CD4-positive, CD25-positive, alpha-beta regulatory T cell (primary cell): Measurements from ENCODE around the gene GLCE. TPM values are rescaled to one million over a fixed set of nuclear protein-coding genes. Genes with fewer than 3 reads are reported as not detected.

Experiments
- ATAC-seq, 2 donors: fragments of 150-1000 bp; cut with Tn5 transposase; one replicate each; pipeline ENCODE4 v1.10.0; 2021; ENCODE audit warnings: low read depth in 2 of 2, moderate number of reproducible peaks in 2 of 2, moderate library complexity in 1 of 2
- DNase-seq, 3 donors: peaks; one replicate each; pipeline versions ENCODE4 v3.0.0 to v3.0.0-alpha.2; 2012 to 2022; ENCODE audit warnings: mixed read lengths in 1 of 3
- H3K27ac ChIP-seq: one replicate; pipeline ENCODE4 v1.7.0; 2013; ENCODE audit warnings: mild to moderate bottlenecking, low read length; ENCODE audit not compliant: insufficient read depth, poor library complexity, severe bottlenecking
- H3K27me3 ChIP-seq: one replicate; pipeline ENCODE4 v1.7.0; 2013; ENCODE audit warnings: low read length; ENCODE audit not compliant: control insufficient read depth, insufficient read depth
- H3K36me3 ChIP-seq: one replicate; pipeline ENCODE4 v1.7.0; 2013; ENCODE audit warnings: mild to moderate bottlenecking, low read length, moderate library complexity; ENCODE audit not compliant: control insufficient read depth, insufficient read depth
- H3K4me1 ChIP-seq: 2 replicates; pipeline ENCODE4 v1.7.0; 2013; ENCODE audit warnings: mild to moderate bottlenecking, low read length; ENCODE audit not compliant: insufficient read depth, control insufficient read depth, poor library complexity, severe bottlenecking
- H3K4me3 ChIP-seq: one replicate; pipeline ENCODE4 v1.7.0; 2013; ENCODE audit warnings: low read depth, mild to moderate bottlenecking, low read length, moderate library complexity
- H3K9me3 ChIP-seq, 2 experiments: 1 replicate in 1 of 2; 2 replicates in 1 of 2; pipeline ENCODE4 v1.7.0; 2013; ENCODE audit warnings: low read length in 2 of 2, mild to moderate bottlenecking in 1 of 2, moderate library complexity in 1 of 2; ENCODE audit not compliant: control insufficient read depth in 2 of 2
- H3K27ac Mint-ChIP-seq, 3 donors: one replicate each; pipeline ENCODE4 v1.8.0; 2020 to 2022; ENCODE audit warnings: mild to moderate bottlenecking in 3 of 3, mixed read lengths in 3 of 3, moderate library complexity in 2 of 3
- H3K27me3 Mint-ChIP-seq: one replicate; pipeline ENCODE4 v1.8.0; 2022; ENCODE audit warnings: mild to moderate bottlenecking, mixed read lengths
- H3K36me3 Mint-ChIP-seq: one replicate; pipeline ENCODE4 v1.8.0; 2020; ENCODE audit warnings: mixed read lengths
- H3K4me1 Mint-ChIP-seq, 4 donors: one replicate each; pipeline ENCODE4 v1.8.0; 2020 to 2022; ENCODE audit warnings: mixed read lengths in 4 of 4, mild to moderate bottlenecking in 1 of 4
- H3K4me3 Mint-ChIP-seq, 4 donors: one replicate each; pipeline ENCODE4 v1.8.0; 2020 to 2022; ENCODE audit warnings: mild to moderate bottlenecking in 4 of 4, mixed read lengths in 4 of 4, moderate library complexity in 3 of 4
- H3K9me3 Mint-ChIP-seq, 7 donors: one replicate each; pipeline ENCODE4 v1.8.0; 2020 to 2022; ENCODE audit warnings: mixed read lengths in 7 of 7, mild to moderate bottlenecking in 3 of 7, moderate library complexity in 2 of 7
- polyA plus RNA-seq, 4 donors: library from polyadenylated mRNA; unstranded; fragments of 300-500 nt; fragmentation: Illumina TruSeq; gene quantifications; one replicate each; pipeline ENCODE4 v1.2.3, GENCODE V29; 2021
- total RNA-seq: library from RNA; stranded (reverse); gene quantifications from one replicate; pipeline ENCODE4 v1.2.3, GENCODE V29; 2022

Gene GLCE
- total and polyA plus RNA-seq, 5 donors from 2014 or later: 12.7 to 23.4 (median 17.3) TPM

DNA sequence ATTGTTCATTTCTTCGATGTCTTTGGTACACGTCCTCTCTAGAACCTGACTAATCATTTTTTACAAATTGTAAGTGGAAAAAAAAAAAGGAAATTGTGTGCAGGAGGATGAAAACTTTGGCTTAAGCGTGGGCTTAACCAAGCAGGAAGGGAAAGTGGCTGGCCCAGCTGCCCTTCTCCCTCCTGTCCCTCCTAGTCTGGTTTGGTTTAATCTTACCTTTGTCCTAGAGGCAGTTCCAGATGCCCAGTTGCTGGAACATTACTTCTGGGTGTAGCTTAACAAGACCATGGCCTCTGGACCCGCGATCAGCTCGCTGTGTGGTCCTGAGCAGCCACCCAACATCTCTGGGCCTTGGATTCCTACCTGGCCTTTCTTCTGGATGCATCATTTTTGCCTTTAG lies 153.7 kb downstream of the GLCE start:
- H3K36me3 ChIP-seq: no peaks in the 10 kb centered on the region
- Mint-ChIP-seq H3K9me3 (peaks cover 0 to 1% (median 0%) of the 10 kb centered on the region in 7 donors), H3K27me3 (peaks cover 15% of the 10 kb centered on the region), H3K27ac (peak overlapping the region in 1 of 3 donors; percentile 45), H3K4me3 (no peak overlapping the region), H3K36me3 (peaks cover 3% of the 10 kb centered on the region), H3K4me1 (peaks cover 0 to 2% (median 0%) of the 10 kb centered on the region in 4 donors)
- no peak overlapping the region for H3K4me3 ChIP-seq
- no peaks in the 10 kb centered on the region for H3K9me3 ChIP-seq
- ATAC-seq (no peak), DNase-seq (no peak)
- no peak overlapping the region for H3K27ac ChIP-seq
- no peaks in the 10 kb centered on the region for H3K27me3 ChIP-seq
- H3K4me1 ChIP-seq: no peaks in the 10 kb centered on the region

DNA sequence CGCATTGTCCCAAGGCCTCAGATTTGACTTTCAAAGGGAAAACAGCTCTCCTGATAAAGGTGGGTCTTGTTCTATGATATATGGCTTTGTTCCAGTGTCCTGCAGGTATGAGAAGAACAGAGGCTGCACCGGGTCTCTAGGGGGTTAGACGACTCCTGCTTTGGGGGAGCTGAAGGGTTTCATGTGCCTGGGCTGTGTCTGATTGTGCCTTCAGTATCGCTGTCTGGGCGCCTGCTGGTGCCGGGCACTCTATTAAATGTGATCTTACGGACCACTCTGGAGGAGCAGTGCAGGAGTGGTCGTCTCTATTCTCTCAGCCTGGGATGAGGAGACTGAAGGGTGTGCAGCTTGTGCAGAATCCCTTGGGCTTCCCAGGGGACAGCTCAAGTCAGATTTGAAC lies 154.3 kb downstream of the GLCE start:
- Mint-ChIP-seq H3K4me3 (no peak overlapping the region), H3K4me1 (peaks cover 0 to 2% (median 0%) of the 10 kb centered on the region in 4 donors), H3K27me3 (peaks cover 16% of the 10 kb centered on the region), H3K36me3 (peaks cover 3% of the 10 kb centered on the region), H3K27ac (no peak overlapping the region), H3K9me3 (peaks cover 0 to 1% (median 0%) of the 10 kb centered on the region in 7 donors)
- Histone ChIP-seq H3K4me1 (no peaks in the 10 kb centered on the region), H3K36me3 (no peaks in the 10 kb centered on the region), H3K27me3 (no peaks in the 10 kb centered on the region), H3K27ac (no peak overlapping the region), H3K4me3 (no peak overlapping the region), H3K9me3 (no peaks in the 10 kb centered on the region)
- ATAC-seq: no peak
- DNase-seq: no peak

DNA sequence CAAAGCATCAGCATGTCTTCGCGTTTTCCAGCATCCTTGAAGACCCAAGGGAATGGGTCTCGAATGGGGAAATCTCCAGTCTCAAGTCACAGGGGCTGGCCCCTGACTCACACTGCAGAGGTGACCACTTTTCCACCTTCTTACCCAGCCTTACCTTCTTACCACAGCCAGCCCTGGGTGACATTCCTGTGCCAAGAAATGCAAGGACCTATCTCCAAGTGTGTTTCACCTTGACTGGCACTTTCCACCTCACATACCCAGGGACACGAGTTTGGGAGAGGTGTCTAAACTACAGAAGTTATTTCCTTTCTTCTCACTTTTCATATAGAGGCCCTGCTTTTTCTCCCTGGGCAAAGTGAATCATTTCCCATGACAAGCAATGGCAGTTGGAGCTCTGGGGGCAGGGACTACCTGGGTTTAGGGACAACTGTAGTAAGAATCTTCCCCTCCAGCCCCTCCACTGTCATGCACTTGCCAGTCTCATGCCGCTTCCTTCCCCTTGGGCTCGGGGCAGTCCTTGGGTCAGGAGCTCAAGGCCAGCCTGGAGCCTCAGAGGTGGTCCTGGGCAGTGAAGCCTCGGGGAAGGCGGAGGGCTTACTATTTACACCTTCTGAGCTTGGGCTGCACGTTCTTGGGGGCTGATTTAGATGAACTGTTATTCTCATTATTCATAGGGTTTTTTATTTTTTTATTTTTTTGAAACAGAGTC lies 155.1 kb downstream of the GLCE start:
- Histone ChIP-seq H3K27me3 (no peaks in the 10 kb centered on the region), H3K36me3 (no peaks in the 10 kb centered on the region), H3K4me3 (no peak overlapping the region), H3K9me3 (no peaks in the 10 kb centered on the region), H3K27ac (no peak overlapping the region), H3K4me1 (no peaks in the 10 kb centered on the region)
- Mint-ChIP-seq H3K27me3 (peaks cover 19% of the 10 kb centered on the region), H3K4me3 (no peak overlapping the region), H3K36me3 (peaks cover 3% of the 10 kb centered on the region), H3K9me3 (peaks cover 0 to 1% (median 0%) of the 10 kb centered on the region in 7 donors), H3K4me1 (peaks cover 0 to 2% (median 0%) of the 10 kb centered on the region in 4 donors), H3K27ac (no peak overlapping the region)
- no peak for ATAC-seq
- DNase-seq: no peak

DNA sequence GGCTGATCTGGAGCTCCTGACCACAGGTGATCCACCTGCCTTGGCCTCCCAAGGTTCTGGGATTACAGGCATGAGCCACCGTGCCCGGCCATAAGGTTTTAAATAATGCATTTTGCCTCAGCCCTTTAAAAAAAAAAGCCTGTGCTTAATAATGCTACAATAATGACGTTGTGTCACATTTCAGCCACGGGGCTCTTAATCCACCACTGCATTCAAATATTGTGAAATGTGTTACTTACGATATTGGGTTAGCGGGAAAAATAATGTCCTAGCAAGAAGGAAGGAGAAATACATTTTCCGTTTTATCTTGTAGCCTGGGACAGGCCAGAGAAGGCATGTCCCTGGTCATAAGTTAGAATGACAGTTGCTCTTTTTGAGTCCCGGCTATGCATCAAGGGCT lies 155.9 kb downstream of the GLCE start:
- ATAC-seq (no peak), DNase-seq (no peak)
- Mint-ChIP-seq H3K4me1 (no peaks in the 10 kb centered on the region), H3K27ac (no peak overlapping the region), H3K9me3 (peaks cover 0 to 1% (median 0%) of the 10 kb centered on the region in 7 donors), H3K36me3 (peaks cover 3% of the 10 kb centered on the region), H3K27me3 (peaks cover 19% of the 10 kb centered on the region), H3K4me3 (no peak overlapping the region)
- Histone ChIP-seq H3K36me3 (no peaks in the 10 kb centered on the region), H3K27ac (no peak overlapping the region), H3K4me1 (no peaks in the 10 kb centered on the region), H3K27me3 (no peaks in the 10 kb centered on the region), H3K9me3 (no peaks in the 10 kb centered on the region), H3K4me3 (no peak overlapping the region)

DNA sequence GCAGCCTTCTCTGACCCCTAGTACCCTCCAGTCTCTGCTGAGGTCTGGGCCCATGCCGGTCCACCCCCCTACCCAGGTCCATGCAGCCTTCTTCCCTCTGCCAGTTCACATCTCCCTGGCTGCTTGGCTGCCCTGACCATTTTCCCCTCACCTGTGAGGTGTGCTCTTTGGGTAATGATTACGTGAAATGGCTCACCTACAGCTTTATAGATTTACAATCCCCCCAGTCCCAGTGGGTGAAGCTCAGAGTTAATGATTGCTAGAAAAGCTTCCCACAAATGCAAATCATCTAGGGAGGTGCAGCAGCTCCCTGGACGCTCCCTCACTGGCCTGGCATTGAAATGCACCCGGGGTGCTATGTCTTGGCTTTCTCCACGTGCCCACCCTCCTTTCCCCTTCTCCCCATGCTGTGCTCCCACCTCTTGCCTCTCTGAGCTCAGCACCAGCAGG lies 157.0 kb downstream of the GLCE start:
- Mint-ChIP-seq H3K4me1 (no peaks in the 10 kb centered on the region), H3K4me3 (no peak overlapping the region), H3K36me3 (peaks cover 3% of the 10 kb centered on the region), H3K27ac (no peak overlapping the region), H3K27me3 (peaks cover 19% of the 10 kb centered on the region), H3K9me3 (peaks cover 0 to 1% (median 0%) of the 10 kb centered on the region in 7 donors)
- Histone ChIP-seq H3K4me1 (no peaks in the 10 kb centered on the region), H3K27me3 (no peaks in the 10 kb centered on the region), H3K27ac (no peak overlapping the region), H3K9me3 (no peaks in the 10 kb centered on the region), H3K4me3 (no peak overlapping the region), H3K36me3 (no peaks in the 10 kb centered on the region)
- DNase-seq (no peak), ATAC-seq (no peak)

DNA sequence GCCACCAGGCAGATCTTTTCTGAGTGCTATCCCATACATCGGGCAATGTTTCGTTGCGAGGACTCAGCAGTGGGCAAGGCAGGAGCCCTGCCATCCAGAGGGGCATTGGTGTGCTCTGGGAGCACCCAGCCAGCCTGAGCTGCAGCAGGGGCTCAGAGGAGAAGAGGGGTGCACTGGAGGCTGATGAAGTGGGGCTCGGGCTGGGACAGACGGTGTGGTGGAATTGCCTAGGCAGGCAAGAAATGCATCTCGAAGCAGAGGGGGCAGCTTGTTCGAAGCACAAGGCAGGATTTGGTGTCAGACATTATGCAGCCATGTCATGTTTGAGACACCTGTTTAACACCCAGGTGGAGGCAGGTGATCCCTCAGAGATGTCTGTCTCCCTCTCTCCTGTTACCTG lies 157.6 kb downstream of the GLCE start:
- H3K4me3 Mint-ChIP-seq: no peak overlapping the region
- H3K9me3 ChIP-seq: no peaks in the 10 kb centered on the region
- ATAC-seq (no peak), DNase-seq (no peak)
- no peak overlapping the region for H3K27ac ChIP-seq
- no peak overlapping the region for H3K4me3 ChIP-seq
- peaks cover 0 to 1% (median 0%) of the 10 kb centered on the region in 7 donors for H3K9me3 Mint-ChIP-seq
- no peaks in the 10 kb centered on the region for H3K27me3 ChIP-seq
- H3K4me1 ChIP-seq: no peaks in the 10 kb centered on the region
- peaks cover 3% of the 10 kb centered on the region for H3K36me3 Mint-ChIP-seq
- peaks cover 19% of the 10 kb centered on the region for H3K27me3 Mint-ChIP-seq
- H3K36me3 ChIP-seq: no peaks in the 10 kb centered on the region
- no peak overlapping the region for H3K27ac Mint-ChIP-seq
- H3K4me1 Mint-ChIP-seq: no peaks in the 10 kb centered on the region

DNA sequence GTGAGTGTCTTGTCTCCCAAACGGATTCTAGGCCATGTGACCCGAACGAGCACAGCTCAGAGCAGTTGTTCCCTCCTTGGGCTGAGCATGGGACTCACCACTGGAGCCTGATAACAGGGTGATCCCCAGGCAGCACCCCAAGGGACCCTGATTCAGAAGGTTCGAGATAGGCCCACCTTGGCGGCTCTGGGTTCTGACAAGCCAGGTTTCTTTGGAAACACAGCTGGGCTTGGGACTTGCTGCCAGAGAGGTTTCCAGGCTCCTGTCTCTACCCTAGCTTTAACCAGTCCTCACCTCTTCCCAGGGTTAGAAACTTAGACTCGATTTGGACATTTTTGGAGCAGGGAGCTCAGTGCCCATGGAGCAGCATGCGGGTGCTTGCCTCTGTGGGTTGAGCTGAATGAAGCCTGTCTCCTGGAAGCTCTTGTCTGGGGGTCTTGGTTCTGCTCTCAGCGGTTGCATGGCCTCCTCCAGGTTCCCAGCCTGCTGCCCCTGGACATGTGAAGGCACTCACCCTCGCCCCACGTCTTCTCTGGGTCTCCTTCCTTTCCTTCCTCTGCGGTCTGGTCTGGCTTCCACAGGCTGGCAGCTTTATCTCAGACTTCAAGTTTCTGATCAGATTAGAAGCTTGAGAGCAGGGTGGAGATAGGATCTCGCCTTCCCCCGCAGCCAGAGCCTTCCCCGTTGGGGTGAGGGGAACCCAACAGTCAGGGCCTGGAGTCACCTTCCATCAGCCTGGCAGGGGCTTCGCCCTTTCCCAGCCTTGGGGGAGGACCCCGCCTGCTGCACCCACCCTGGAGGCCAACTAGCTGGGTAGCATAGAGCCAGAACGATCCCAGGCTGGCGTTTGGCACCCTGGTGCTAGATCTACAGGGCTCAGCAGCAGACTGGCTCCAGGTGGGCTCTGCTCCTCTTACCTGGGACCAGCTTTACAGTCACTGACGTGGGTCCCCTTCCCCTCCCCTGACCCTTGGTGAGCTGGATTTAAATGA lies 159.2 kb downstream of the GLCE start:
- H3K4me1 Mint-ChIP-seq: no peaks in the 10 kb centered on the region
- no peak overlapping the region for H3K4me3 ChIP-seq
- DNase-seq: no peak
- H3K36me3 Mint-ChIP-seq: peaks cover 3% of the 10 kb centered on the region
- H3K27me3 Mint-ChIP-seq: peaks cover 16% of the 10 kb centered on the region
- H3K4me1 ChIP-seq: no peaks in the 10 kb centered on the region
- H3K27ac Mint-ChIP-seq: no peak overlapping the region
- no peaks in the 10 kb centered on the region for H3K9me3 ChIP-seq
- H3K27ac ChIP-seq: no peak overlapping the region
- no peak for ATAC-seq
- no peak overlapping the region for H3K4me3 Mint-ChIP-seq
- H3K36me3 ChIP-seq: no peaks in the 10 kb centered on the region
- H3K27me3 ChIP-seq: no peaks in the 10 kb centered on the region
- peaks cover 0 to 1% (median 0%) of the 10 kb centered on the region in 7 donors for H3K9me3 Mint-ChIP-seq
